Panc1 (cell line): ENCODE measurements around the gene NAA38.

Experiments
- SIN3A ChIP-seq: IDR thresholded peaks from 2 replicates; pipeline ENCODE4 v1.6.1; 2012; ENCODE audit warnings: low read depth, mild to moderate bottlenecking, low read length, moderate library complexity, borderline replicate concordance; ENCODE audit not compliant: insufficient read depth
- TF ChIP-seq, protein P1 (sequence below): fragments of 450-650 bp; IDR thresholded peaks from 2 replicates; pipeline ENCODE4 v1.5.1; 2017; ENCODE audit warnings: mild to moderate bottlenecking

DNA sequence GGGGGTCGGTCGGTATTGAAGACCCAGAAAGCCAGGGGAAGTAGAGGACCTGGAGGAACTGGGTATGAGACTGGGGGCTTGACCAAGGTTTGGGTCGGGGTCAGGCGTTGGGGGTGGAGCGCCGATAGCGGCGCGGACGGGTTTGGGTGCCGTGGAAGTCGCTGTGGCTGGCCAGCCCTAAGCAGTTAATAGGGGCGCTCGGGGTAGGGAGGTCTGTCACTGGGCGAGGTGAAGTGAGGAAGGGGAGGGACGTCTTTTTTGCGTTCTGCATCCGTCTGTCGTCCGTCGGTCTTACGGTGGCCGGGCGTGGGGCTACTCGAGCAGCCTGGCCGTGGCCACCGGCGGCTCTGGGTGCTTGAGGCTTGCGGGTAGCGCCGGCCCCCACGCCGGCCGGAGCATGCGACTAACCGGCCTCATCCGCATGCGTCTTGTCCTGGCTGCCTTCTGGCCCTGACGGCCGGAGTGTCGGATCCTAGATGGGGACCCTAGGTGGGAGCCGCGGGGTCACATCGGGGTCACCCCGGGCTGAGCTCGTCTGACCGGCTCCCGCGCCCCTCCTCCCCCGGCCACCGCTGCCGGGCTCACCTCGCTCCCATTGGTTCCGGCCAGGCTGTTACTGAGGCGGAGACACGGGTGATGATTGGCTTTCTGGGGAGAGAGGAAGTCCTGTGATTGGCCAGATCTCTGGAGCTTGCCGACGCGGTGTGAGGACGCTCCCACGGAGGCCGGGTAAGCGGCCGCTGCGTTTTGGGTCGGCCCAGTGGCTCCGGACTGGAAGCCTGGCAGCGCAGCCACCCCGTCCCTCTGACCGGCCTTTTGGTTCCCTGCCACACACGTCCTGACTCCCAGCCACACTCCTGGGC, 12.8 kb downstream of the NAA38 start:
- TF ChIP-seq, protein P1, sequence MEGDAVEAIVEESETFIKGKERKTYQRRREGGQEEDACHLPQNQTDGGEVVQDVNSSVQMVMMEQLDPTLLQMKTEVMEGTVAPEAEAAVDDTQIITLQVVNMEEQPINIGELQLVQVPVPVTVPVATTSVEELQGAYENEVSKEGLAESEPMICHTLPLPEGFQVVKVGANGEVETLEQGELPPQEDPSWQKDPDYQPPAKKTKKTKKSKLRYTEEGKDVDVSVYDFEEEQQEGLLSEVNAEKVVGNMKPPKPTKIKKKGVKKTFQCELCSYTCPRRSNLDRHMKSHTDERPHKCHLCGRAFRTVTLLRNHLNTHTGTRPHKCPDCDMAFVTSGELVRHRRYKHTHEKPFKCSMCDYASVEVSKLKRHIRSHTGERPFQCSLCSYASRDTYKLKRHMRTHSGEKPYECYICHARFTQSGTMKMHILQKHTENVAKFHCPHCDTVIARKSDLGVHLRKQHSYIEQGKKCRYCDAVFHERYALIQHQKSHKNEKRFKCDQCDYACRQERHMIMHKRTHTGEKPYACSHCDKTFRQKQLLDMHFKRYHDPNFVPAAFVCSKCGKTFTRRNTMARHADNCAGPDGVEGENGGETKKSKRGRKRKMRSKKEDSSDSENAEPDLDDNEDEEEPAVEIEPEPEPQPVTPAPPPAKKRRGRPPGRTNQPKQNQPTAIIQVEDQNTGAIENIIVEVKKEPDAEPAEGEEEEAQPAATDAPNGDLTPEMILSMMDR, result no peak
- TF ChIP-seq SIN3A, result no peak
